ENCODE results near the gene DDIAS.

- no peak for TF ChIP-seq MXI1 (IDR thresholded peaks at IDR 0.05; ENCODE audit: low read depth, low read length)
- TF ChIP-seq POLR2A (IDR thresholded peaks at IDR 0.05; ENCODE audit: low read depth, low read length) = no peak
- no peak for TF ChIP-seq CTCF (IDR thresholded peaks at IDR 0.05 in 2 of 3, conservative IDR thresholded peaks at IDR 0.05 in 1 of 3; ENCODE audit: control insufficient read depth in 2 of 3, extremely low read depth in 1 of 3, insufficient read depth in 1 of 3, low read depth in 3 of 3, low read length in 3 of 3)
- TF ChIP-seq EZH2 (IDR thresholded peaks at IDR 0.05; ENCODE audit: borderline replicate concordance, control insufficient read depth, low read depth, low read length) = no peak
- no peak for TF ChIP-seq EP300 (IDR thresholded peaks at IDR 0.05; ENCODE audit: borderline replicate concordance in 1 of 2, control insufficient read depth in 1 of 2, low read depth in 2 of 2, low read length in 2 of 2)
- no peak for TF ChIP-seq FOXK2 (IDR thresholded peaks at IDR 0.05)
- no peak for TF ChIP-seq RCOR1 (conservative IDR thresholded peaks at IDR 0.05; ENCODE audit: low read depth, low read length)
- no peak for TF ChIP-seq BCLAF1 (IDR thresholded peaks at IDR 0.05)
- TF ChIP-seq BHLHE40 (IDR thresholded peaks at IDR 0.05; ENCODE audit: borderline replicate concordance in 1 of 2, low read depth in 2 of 2, low read length in 1 of 2) = no peak
- no peak for TF ChIP-seq ZNF24 (IDR thresholded peaks at IDR 0.05)
- TF ChIP-seq NBN (IDR thresholded peaks at IDR 0.05) = no peak
- TF ChIP-seq RAD21 (IDR thresholded peaks at IDR 0.05; ENCODE audit: insufficient read depth, low read depth, low read length) = no peak
- TF ChIP-seq CBX5 (IDR thresholded peaks at IDR 0.05; ENCODE audit: low read depth) = no peak
These were observed 29.2 kb downstream of the DDIAS start for GRCh38 chr11:82930734-82931133.
